ENCODE results near the gene TFPI2. TPM values are rescaled to one million over a fixed set of nuclear protein-coding genes. Genes with fewer than 3 reads are reported as not detected.

The TFPI2 gene
- total RNA-seq, 2 donors from 2014 or later = 1.1 to 5.9 TPM

- Histone ChIP-seq H3K9me3 (no peaks in the 10 kb centered on the region), H3K4me1 (peaks cover 0 to 18% of the 10 kb centered on the region in 2 donors), H3K36me3 (no peaks in the 10 kb centered on the region), H3K27ac (no peak overlapping the region), H3K27me3 (no peaks in the 10 kb centered on the region), H3K4me3 (no peak overlapping the region)
- no peak for DNase-seq (ENCODE audit: low spot score)
- TF ChIP-seq CTCF (IDR thresholded peaks at IDR 0.05) = no peak
These were observed 4.5 kb upstream of the TFPI2 start for GRCh38 chr7:93894966-93895640.

DNA sequence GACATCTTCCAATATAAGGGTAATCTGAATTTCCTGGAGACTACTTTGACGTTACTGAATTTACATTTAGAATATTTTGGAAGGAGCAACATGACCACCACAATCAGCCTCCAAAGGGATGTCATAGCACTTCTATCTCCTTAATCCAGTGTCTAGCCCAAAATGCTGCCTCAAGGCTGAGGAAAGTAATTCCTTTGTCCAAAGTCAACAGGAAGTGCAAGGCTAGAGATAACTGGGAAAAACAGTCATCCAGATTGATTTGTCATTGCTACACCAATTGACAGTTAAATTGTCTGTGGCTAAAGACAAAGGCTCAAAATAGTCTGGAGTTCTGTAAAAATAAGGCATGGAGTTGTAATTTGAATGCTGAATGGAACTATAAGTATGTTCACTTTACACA, 3.9 kb upstream of the TFPI2 start:
- no peak overlapping the region for H3K4me3 ChIP-seq
- no peak for TF ChIP-seq CTCF (IDR thresholded peaks at IDR 0.05)
- H3K4me1 ChIP-seq = peaks cover 0 to 22% of the 10 kb centered on the region in 2 donors
- no peak for DNase-seq (ENCODE audit: low spot score)
- H3K27ac ChIP-seq = no peak overlapping the region
- no peaks in the 10 kb centered on the region for H3K36me3 ChIP-seq
- H3K9me3 ChIP-seq = no peaks in the 10 kb centered on the region
- H3K27me3 ChIP-seq = no peaks in the 10 kb centered on the region

- DNase-seq (ENCODE audit: low spot score) = no peak
- Histone ChIP-seq H3K27ac (peak overlapping the region in 1 of 2 donors; percentile 42), H3K27me3 (no peaks in the 10 kb centered on the region), H3K4me3 (peak overlapping the region; percentile 44 to 61), H3K36me3 (no peaks in the 10 kb centered on the region), H3K4me1 (peaks cover 0 to 17% of the 10 kb centered on the region in 2 donors), H3K9me3 (no peaks in the 10 kb centered on the region)
- peak in 1 of 2 donors; percentile 16 for TF ChIP-seq CTCF (IDR thresholded peaks at IDR 0.05)
These were observed 501 bp downstream of the TFPI2 start for GRCh38 chr7:93890041-93890463.

DNA sequence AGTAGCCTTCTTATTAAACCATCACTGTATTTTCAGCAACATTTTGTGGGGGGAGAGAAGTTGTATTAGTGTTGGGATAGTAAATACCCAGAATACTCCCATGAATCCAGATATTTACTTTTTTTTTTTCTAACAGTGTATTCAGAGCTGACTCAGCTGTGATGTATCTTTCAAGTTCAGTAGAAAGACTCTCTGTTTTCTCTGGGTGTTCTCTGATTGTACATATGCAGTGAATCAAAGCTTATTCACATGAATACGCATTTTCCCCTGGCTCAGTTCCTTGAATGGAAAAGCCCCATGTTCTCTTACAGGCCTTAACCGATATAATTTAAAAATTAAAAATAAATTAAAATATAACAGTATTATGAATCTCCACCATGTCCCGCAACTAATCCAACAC, 1.3 kb downstream of the TFPI2 start:
- DNase-seq (ENCODE audit: low spot score) = no peak
- Histone ChIP-seq H3K4me3 (no peak overlapping the region), H3K27ac (no peak overlapping the region), H3K4me1 (peaks cover 0 to 12% of the 10 kb centered on the region in 2 donors), H3K36me3 (no peaks in the 10 kb centered on the region), H3K9me3 (no peaks in the 10 kb centered on the region), H3K27me3 (no peaks in the 10 kb centered on the region)
- TF ChIP-seq CTCF (IDR thresholded peaks at IDR 0.05) = no peak

DNA sequence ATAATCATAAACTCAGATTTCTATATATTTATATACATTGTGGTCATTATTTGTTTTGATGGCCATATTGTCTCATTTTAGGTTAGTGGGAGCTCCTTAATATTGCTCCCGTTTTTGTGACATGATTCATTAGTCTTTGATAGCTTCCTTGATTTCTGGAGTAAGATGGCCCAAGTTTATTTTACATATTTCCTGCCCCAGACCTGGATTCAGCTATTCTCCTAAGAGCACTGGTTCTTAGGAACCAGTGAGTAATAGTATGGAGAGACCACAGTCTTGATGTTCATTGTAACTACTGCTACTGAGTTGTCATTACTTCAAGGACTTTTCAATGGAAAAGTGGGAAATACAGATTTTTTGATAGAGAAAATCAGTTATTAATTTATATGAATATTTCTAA, 6.0 kb downstream of the TFPI2 start:
- Histone ChIP-seq H3K9me3 (peaks cover 0 to 4% of the 10 kb centered on the region in 2 donors), H3K36me3 (no peaks in the 10 kb centered on the region), H3K4me1 (no peaks in the 10 kb centered on the region), H3K27ac (no peak overlapping the region), H3K27me3 (no peaks in the 10 kb centered on the region), H3K4me3 (no peak overlapping the region)
- no peak for TF ChIP-seq CTCF (IDR thresholded peaks at IDR 0.05)
- no peak for DNase-seq (ENCODE audit: low spot score)

- TF ChIP-seq CTCF (IDR thresholded peaks at IDR 0.05) = no peak
- Histone ChIP-seq H3K4me3 (no peak overlapping the region), H3K27me3 (no peaks in the 10 kb centered on the region), H3K36me3 (no peaks in the 10 kb centered on the region), H3K27ac (no peak overlapping the region), H3K4me1 (no peaks in the 10 kb centered on the region), H3K9me3 (peaks cover 0 to 9% of the 10 kb centered on the region in 2 donors)
- DNase-seq (ENCODE audit: low spot score) = no peak
These were observed 6.6 kb downstream of the TFPI2 start for GRCh38 chr7:93883917-93884345.
